SK-N-MC (cell line): ENCODE results near the gene ATAD3C.

Experiments
- EZH2 ChIP-seq: fragments of 200-600 bp; sonication (generic); IDR thresholded peaks from one replicate; pipeline ENCODE4 v1.6.1; 2017; ENCODE audit warnings: antibody characterized with exemption
- POLR2AphosphoS5 ChIP-seq: IDR thresholded peaks from 2 replicates; pipeline ENCODE4 v1.6.1; 2012; ENCODE audit warnings: mild to moderate bottlenecking, low read depth, low read length, borderline replicate concordance

GRCh38 chr1:1455366-1455884 is 5.9 kb downstream of the ATAD3C start:
- no peak for TF ChIP-seq EZH2
- no peak for TF ChIP-seq POLR2AphosphoS5
